NCI-H2107 treated with DMSO at 0.1 percent for 48 hours (cell line): Measurements from ENCODE around the gene GMEB2.

Experiments used
- DNase-seq: peaks from one replicate; lab custom pipeline; 2025; ENCODE audit not compliant: unreplicated experiment; lab: John Stamatoyannopoulos, UW

The GMEB2 gene

DNA sequence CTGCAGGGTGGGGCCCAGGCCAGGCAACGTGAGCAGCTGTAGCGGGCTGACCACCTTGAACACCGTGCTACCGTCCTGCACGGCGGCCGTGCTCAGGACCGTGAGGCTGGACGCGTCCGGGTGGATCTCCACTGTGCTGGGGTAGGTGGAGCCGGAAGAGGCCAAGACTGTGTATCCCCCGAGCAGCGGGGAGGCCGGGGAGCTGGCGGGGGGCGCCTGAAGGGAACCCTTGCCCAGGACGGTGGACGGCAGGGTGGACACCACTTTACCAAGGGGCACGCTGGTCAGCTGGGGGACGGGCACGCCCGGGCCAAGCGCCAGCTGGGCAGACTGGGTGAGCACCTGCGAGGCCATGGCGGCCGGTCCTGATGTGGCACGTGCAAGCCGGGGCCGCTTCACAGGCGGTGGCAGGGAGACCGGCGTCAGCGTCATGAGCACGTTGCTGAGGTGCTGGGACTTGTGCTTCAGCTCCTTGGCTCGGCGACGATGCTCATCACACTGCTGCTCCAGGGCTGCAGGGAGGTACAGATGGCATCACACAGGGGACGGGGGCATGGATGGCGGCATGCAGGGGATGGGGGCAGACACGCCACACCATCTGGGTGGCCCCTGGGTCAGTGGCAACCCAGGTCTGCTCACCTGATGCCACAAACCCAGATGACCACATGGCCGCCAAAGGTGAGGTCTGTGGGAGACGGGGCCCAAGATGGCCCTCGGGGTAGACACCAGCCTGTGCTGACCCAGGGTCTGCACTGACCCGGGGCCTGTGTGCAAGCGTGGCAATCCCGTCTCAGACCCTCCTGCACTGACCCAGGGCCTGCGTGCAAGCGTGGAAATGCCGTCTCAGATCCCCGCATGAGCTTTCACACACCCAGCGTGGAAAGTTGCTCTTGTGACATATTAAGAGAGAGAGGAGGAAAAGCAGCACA is 36.4 kb downstream of the GMEB2 start:
- DNase-seq, result no peak

GRCh38 chr20:63589261-63590217 is 37.4 kb downstream of the GMEB2 start:
- DNase-seq, result no peak

DNA sequence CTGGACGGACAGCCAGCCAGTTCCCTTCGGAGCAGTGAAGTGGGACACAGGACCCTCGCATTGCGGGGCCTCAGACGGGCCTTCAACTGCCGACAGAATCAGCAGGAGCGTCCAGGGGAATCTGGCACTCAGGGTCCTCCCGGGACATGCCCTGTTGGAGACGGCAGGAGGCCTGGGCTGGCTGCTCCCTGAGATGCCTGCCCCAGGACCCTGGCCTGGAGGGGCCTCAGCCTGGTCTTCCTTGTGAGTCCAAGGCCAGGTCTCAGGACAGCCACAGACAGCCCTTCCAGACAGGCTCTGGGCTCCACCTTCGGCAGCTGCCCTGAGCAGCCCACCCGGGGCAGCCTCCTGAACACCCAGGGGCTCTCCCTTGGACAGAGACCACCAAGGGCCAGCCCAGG is 38.3 kb downstream of the GMEB2 start:
- no peak for DNase-seq

DNA sequence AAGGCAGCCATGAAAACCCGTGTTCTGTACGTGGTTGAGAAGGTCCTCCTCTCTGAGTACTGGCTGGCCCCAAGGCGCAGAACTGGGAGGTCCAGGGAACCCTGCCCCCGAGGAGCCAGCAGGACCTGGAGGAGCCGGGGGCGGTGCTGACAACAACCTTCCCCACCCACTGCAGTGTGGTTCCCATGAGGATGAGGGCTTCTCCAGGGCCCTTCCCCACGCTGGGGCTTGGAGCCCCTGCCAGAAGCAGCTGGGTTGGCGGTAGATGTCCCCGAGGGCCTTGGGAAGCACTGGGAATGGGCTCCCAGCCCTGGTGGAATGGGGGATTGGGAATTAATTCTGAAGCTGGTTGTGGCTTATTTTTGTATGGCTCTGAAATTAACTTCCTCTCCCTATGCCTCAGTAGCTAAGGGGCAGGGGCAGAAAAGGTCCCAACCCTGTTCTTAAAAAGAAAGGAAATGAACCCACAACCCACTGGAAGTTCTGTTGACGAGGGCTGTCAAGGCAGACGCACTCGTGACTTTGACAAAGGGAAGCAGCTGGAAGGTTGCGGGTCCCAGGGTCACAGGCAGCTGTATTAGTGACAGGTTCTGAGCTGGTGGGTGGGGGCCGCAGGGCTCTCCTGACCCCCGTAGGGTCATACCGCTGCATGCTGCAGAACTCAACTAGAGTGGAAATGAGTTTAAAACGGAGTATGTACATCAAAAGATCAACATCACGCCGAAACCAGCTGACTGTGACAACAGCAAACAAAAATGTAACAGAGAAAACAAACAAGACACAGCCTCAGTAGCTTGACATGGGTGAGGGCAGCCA is 38.9 kb downstream of the GMEB2 start:
- DNase-seq, result no peak

DNA sequence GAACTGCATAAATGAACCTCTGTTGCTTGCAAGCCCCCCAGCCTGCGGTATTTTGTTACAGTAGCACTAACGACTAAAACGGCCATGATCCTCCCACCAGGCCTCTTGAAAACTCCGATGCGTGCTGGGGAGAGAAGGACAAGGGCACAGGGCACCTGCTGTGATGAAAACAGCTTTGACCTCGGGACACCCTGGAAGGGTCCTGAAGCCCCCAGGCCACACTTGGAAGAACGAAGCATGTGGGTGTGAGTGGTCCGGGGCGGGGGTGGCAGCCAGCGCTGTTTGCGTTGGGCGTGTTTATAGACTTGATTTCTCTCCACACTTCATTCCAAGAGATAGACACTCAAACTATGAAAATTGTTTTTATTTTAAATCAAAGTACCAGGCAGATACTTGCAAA is 39.6 kb downstream of the GMEB2 start:
- DNase-seq, result no peak

GRCh38 chr20:63586797-63587196 is 40.1 kb downstream of the GMEB2 start:
- DNase-seq, result no peak

DNA sequence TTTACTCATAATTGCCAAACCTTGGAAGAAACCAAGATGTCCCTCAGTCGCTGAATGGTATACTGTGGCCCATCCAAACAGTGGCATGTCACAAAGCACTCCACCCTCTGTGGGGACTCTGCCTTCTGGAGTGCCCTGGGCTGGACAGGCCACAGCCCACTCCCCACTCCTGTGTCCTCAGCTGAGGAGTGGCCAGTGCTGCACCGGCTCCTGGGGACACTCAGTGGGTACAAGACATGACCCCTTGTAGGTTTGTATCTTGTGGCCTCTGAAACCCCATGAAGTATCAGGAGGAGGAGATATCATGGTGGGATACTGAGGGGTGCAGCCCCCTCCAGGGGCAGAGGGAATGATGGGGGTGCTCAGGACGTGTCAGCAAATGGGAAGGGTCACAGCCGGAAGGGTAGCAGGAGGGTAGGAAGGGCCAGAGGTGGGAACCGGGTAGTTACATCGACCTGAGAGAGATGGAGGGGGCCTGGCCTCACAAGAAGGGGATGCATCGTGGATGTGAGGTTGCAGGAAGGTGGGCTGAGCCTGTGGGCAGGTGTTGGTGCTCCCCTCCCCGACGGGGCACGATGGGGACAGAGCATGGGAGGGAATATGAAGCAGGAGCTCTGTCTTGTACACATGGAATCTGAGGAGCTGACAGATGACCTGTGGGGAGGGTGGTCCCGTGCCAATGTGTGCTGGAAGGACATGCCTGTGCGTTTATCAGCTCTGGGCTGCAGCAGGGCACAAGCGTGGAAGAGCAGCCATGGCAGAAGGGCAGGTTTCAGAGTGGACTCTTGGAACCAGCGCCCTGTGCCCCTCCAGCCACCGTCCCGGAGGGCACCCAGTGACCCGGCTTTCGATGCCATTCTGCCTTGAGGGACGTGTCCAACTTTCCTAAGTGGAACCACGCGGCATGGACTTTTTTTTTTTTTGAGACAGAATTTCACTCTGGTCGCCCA is 41.0 kb downstream of the GMEB2 start:
- no peak for DNase-seq

DNA sequence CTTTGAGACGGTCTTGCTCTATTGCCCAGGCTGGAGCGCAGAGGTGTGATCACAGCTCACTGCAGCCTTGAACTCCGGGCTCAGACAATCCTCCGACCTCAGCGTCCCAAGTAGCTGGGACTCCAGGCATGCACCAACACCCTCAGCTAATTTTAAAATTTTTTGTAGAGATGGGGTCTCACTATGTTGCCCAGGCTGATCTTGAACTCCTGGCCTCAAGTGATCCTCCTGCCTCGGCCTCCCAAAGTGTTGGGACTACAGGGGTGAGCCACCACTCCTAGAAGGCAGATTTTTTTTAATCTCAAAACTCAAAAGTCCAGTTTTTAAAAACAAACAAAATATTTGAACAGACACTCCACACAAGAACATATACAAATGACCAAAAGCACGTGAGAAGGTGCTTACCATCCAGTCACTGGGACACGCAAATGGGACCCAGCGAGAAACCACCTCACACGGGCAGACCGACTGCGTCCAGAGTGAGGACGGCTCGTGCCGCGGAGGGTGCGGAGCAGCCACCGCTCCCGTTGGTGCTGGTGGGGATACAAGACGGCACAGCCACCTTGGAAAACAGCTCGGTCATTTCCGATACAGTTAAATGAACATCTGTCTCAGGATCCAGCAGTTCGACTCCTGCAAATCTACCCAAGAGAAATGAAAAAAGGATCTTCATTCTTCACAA is 44.4 kb downstream of the GMEB2 start:
- no peak for DNase-seq

DNA sequence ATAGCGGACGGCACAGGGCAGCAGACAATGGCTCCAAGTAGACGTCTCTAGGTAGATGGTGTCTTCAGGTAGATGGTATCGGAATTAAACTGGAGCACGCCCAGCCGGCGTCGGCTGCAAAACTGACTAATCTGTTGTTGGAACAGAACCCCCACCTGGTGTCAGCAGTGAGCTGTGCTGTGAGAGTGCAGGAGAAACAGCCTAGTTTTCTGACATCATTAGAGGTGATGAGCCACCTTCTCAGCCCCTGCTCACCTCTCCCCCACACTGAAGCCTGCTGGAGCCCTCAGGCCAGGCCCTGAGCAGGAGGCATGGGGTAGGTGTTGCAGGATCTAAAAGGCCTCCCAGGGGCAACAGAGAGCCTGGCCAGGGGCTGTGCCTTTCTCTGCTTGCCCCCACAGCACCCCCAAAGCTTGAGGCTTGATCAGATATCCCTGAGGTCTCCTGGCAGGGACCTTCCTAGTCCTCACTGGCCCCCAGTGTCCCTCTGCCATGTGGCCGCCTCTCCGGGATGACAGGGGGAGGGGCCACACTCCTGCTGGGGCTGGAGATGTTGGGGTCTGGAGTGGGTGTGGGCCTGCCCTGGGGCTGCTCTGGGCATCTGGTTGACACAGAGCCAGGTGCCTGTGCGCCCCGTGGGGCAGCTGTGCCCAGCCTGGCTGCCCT is 46.0 kb downstream of the GMEB2 start:
- peak; percentile 60 for DNase-seq

GRCh38 chr20:63579017-63579694 is 47.7 kb downstream of the GMEB2 start:
- DNase-seq, result no peak

- no peak for DNase-seq
Measured at GRCh38 chr20:63578224-63579016, 48.5 kb downstream of the GMEB2 start.

DNA sequence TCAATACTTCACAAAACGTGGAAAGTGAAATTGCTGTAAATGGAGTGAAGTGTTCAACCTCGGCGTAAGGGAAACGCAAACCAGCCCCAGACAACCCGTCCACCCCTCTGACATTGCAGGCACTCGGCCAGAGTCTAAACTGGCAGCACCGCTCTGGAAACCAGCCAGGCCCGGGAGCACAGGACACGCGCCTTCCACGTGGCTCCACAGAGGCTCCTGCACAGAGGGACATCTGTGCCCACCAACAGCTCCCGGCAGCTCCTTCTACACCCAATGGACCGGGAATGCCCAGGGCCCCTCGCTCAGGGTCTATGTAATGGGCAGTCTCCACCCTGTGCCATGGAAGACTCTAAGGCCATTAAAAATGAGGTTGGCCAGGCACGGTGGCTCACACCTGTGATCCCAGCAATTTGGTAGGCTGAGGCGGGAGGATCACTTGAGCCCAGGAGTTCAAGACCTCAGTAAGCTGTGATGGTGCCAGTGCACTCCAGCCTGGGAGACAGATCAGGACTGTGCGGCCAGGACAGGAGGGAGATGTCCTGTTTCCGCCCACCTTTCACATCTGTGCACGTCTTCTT is 49.5 kb downstream of the GMEB2 start:
- no peak for DNase-seq

DNA sequence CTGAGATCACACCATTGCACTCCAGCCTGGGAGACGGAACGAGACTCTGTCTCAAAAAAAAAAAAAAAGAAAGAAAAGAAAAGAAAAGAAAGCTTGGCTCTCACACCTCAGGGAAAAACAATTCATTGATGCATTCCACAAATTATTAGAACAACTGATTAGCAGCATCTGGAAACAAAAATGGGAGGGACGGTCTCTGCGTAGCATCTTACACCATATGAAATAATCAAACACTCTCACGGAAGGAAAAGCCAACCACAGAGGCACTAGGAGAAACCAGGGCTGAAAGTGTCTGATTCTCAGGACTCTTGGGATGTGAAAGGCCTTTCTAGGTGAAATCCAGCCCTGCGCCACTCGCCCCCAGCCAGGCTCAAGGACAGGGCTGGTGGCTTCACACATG is 50.6 kb downstream of the GMEB2 start:
- no peak for DNase-seq

DNA sequence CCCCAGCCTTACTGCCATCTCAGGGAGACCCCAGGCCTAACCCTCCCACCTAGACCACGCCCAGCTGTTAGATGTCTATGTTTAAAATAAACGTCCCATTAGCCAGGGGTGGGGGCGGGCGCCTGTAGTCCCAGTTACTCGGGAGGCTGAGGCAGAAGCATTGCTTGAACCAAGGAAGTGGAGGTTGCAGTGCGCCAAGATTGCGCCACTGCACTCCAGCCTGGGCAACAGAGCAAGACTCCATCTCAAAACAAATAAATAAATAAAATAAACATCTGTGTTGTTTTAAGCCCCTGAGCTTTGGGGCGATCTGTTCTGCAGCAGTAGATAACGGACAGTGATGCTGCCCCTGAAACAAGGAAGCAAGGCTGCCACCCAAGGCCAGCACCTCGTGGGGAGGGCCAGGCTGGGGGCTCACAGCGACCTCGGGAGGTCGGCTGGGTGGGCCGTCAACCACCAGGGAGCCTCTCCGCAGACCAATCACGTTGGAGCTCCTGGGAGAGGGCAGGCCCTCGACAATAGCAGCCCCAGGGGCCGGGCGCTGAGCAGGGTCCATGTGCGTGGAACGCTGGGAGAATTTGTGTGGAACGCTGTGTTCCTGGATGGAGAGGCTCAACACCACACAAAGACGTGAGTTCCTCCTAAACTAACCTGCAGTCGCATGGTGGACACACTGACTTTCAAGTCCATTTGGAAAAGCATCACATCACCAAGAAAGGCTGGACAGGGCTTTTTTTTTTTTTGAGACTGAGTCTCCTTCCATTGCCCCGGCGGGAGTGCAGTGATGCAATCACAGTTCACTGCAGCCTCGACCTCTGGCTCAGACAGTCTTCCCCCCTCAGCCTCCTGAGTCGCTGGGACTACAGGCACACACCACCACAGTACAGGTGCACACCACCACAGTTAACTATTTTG is 51.8 kb downstream of the GMEB2 start:
- DNase-seq, result no peak

- peak; percentile 25 for DNase-seq
Measured at GRCh38 chr20:63574156-63574828, 52.6 kb downstream of the GMEB2 start, which contains the start of gene HELZ2. Gene HELZ2, minus strand, starts transcription at chr20:63574239. Its CDS starts 1,854 bp downstream, at chr20:63572385.
